A549 (cell line): Measurements from ENCODE around the gene GLRX3. TPM values are rescaled to one million over a fixed set of nuclear protein-coding genes. Genes with fewer than 3 reads are reported as not detected.
A peak's percentile ranks its signal among the peaks of the same experiment; 100 is the strongest.

Source experiments
- ATAC-seq, 2 experiments: fragments of 200-7000 bp in 1 of 2; fragments of >200 bp in 1 of 2; cut with Nextera tagmentation in 1 of 2; cut with Tn5 transposase in 1 of 2; 3 replicates each; pipeline versions ENCODE4 v1.8.0 to v1.9.1; 2018 to 2020; ENCODE audit warnings: mild to moderate bottlenecking in 1 of 2, moderate library complexity in 1 of 2
- CTCF ChIA-PET: fragments of 300-600 bp; sonication (Branson Sonifier 250); formaldehyde crosslinking; extraction: SDS; loops from one replicate; lab custom pipeline; 2021; ENCODE audit warnings: antibody characterized with exemption, inconsistent platforms; lab: Yijun Ruan, JAX
- POLR2A ChIA-PET: fragments of 350-600 bp; formaldehyde crosslinking; extraction: SDS; loops from one replicate; lab custom pipeline; 2021; ENCODE audit warnings: antibody characterized with exemption, inconsistent platforms; lab: Yijun Ruan, JAX
- DNase-seq, 2 experiments: peaks; one replicate each; pipeline versions ENCODE4 v3.0.0 to v3.0.0-alpha.2; 2011 to 2016; ENCODE audit warnings: low read depth in 1 of 2, low spot score in 1 of 2
- FAIRE-seq: peaks from 2 replicates; lab custom pipeline; 2011; peaks lifted over from hg19 to GRCh38; lab: Jason Lieb, UNC
- H3K27ac ChIP-seq, 2 experiments: fragments of >200 bp; sonication (Bioruptor Twin); formaldehyde crosslinking; 3 replicates each; pipeline ENCODE4 v1.5.1; 2016 to 2017
- H3K4me1 ChIP-seq: fragments of >200 bp; sonication (Bioruptor Twin); formaldehyde crosslinking; 3 replicates; pipeline ENCODE4 v1.6.1; 2016
- H3K4me2 ChIP-seq: fragments of >200 bp; sonication (Bioruptor Twin); formaldehyde crosslinking; 3 replicates; pipeline ENCODE4 v1.6.1; 2016
- H3K4me3 ChIP-seq: fragments of >200 bp; sonication (Bioruptor Twin); formaldehyde crosslinking; 3 replicates; pipeline ENCODE4 v1.5.1; 2016
- H3K9me3 ChIP-seq: fragments of >200 bp; sonication (Bioruptor Twin); formaldehyde crosslinking; 3 replicates; pipeline ENCODE4 v1.6.1; 2016
- CBX8 ChIP-seq: fragments of 200-600 bp; sonication (generic); IDR thresholded peaks from 2 replicates; pipeline ENCODE4 v1.6.1; 2016
- CHD2 ChIP-seq: fragments of 150-350 bp; IDR thresholded peaks from 2 replicates; pipeline ENCODE4 v1.6.1; 2014; ENCODE audit warnings: low read length; ENCODE audit not compliant: partially characterized antibody
- EHF ChIP-seq: fragments of 250-450 bp; sonication (Bioruptor Pico); IDR thresholded peaks from 2 replicates; pipeline ENCODE4 v1.5.0; 2020; ENCODE audit warnings: mild to moderate bottlenecking
- EHMT2 ChIP-seq: fragments of 200-600 bp; sonication (generic); IDR thresholded peaks from 2 replicates; pipeline ENCODE4 v1.6.1; 2016; ENCODE audit warnings: antibody characterized with exemption, low read depth, mild to moderate bottlenecking, moderate library complexity
- HES2 ChIP-seq: fragments of >200 bp; sonication (Bioruptor Twin); formaldehyde crosslinking; IDR thresholded peaks from 2 replicates; pipeline ENCODE4 v1.6.1; 2016
- JUNB ChIP-seq: fragments of >200 bp; sonication (Bioruptor Twin); formaldehyde crosslinking; IDR thresholded peaks from 2 replicates; pipeline ENCODE4 v1.6.1; 2016
- MAX ChIP-seq: IDR thresholded peaks from 2 replicates; pipeline ENCODE4 v1.6.1; 2012
- MAZ ChIP-seq: fragments of 150-350 bp; IDR thresholded peaks from 2 replicates; pipeline ENCODE4 v1.6.1; 2014; ENCODE audit warnings: antibody characterized with exemption, low read depth, low read length, borderline replicate concordance
- MYC ChIP-seq: IDR thresholded peaks from 2 replicates; pipeline ENCODE4 v1.6.1; 2012; ENCODE audit warnings: mild to moderate bottlenecking, inconsistent platforms, low read length, improper control_type of control experiment, borderline replicate concordance
- NFE2L2 ChIP-seq: fragments of 150-350 bp; conservative IDR thresholded peaks from 2 replicates; pipeline ENCODE4 v1.6.1; 2014; ENCODE audit warnings: low read length
- POLR2A ChIP-seq: IDR thresholded peaks from 2 replicates; pipeline ENCODE4 v1.6.1; 2012; ENCODE audit warnings: mild to moderate bottlenecking, low read length
- RAD21 ChIP-seq, 2 experiments: fragments of >200 bp in 1 of 2; sonication (Bioruptor Twin) in 1 of 2; formaldehyde crosslinking in 1 of 2; IDR thresholded peaks in 1 of 2; conservative IDR thresholded peaks in 1 of 2; 2 replicates in 1 of 2; 3 replicates in 1 of 2; pipeline ENCODE4 v1.6.1; 2012 to 2018; ENCODE audit warnings: inconsistent platforms in 1 of 2
- RARB ChIP-seq: fragments of 250-450 bp; sonication (Bioruptor Pico); IDR thresholded peaks from 2 replicates; pipeline ENCODE4 v1.8.0; 2021; ENCODE audit warnings: mild to moderate bottlenecking, moderate library complexity
- SMC3 ChIP-seq: fragments of >200 bp; sonication (Bioruptor Twin); formaldehyde crosslinking; IDR thresholded peaks from 3 replicates; pipeline ENCODE4 v1.6.1; 2018; ENCODE audit warnings: inconsistent platforms
- TP53 ChIP-seq: fragments of 250-450 bp; sonication (Bioruptor Pico); IDR thresholded peaks from 2 replicates; pipeline ENCODE4 v1.5.0; 2021; ENCODE audit warnings: mild to moderate bottlenecking, moderate library complexity
- USF2 ChIP-seq: fragments of 450-650 bp; IDR thresholded peaks from 2 replicates; pipeline ENCODE4 v1.6.1; 2014; ENCODE audit warnings: antibody characterized with exemption
- WGBS: methylation state at CpG from one replicate; pipeline ENCODE4 v1.1.6; 2017; ENCODE audit errors: missing lambda C conversion rate; 5-methylcytosine and 5-hydroxymethylcytosine counted together
- polyA plus RNA-seq, 4 experiments: library from polyadenylated mRNA; depleted of rRNA in 3 of 4; stranded (reverse); fragments of >200 nt; fragmentation: RNase III in 1 of 4; extraction: RNeasy Plus Mini Kit Qiagen cat#74134 plus additional on column Dnase treatment in 1 of 4; gene quantifications; 2 replicates in 3 of 4; 3 replicates in 1 of 4; pipeline ENCODE4 v1.2.3, GENCODE V29; 2011 to 2017
- TF ChIP-seq, protein P1 (sequence below): fragments of 250-450 bp; sonication (Bioruptor Pico); IDR thresholded peaks from 2 replicates; pipeline ENCODE4 v1.5.0; 2021; ENCODE audit warnings: mild to moderate bottlenecking, moderate library complexity, borderline replicate concordance
- TF ChIP-seq, protein P2 (sequence below): fragments of >200 bp; sonication (Bioruptor Twin); formaldehyde crosslinking; IDR thresholded peaks from 3 replicates; pipeline ENCODE4 v1.5.1; 2016
- TF ChIP-seq, protein P3 (sequence below): fragments of 200-600 bp; sonication (generic); IDR thresholded peaks from 2 replicates; pipeline ENCODE4 v1.6.1; 2016; ENCODE audit warnings: antibody characterized with exemption, mild to moderate bottlenecking, moderate library complexity

GLRX3 gene
- polyA plus RNA-seq, 2 of the 4 experiments (the other 2 are of a cell fraction): 153 to 219 TPM

- ChIA-PET POLR2A (interaction anchor here (0.5 to 2.9 kb wide), 10 partner anchors 10 to 138 kb away, joined by 3 to 188 read pairs (median 6); partner anchors contain the start of gene GLRX3), CTCF (interaction anchor here (0.6 to 3.2 kb wide), 17 partner anchors 10 to 1880 kb away, joined by 3 to 36 read pairs (median 5); partner anchors contain the start of gene GLRX3)
- DNase-seq: no peak
- no peak for TF ChIP-seq MAZ
- TF ChIP-seq EHF (CRISPR knock-in tag): no peak
- TF ChIP-seq TP53 (CRISPR knock-in tag): no peak
- no peak for TF ChIP-seq RARB
- TF ChIP-seq EHMT2: no peak
- Histone ChIP-seq H3K4me3 (peak overlapping the region; percentile 78), H3K27ac (peak overlapping the region in 1 of 2 experiments; percentile 94; a peak in 3 of 6 replicates), H3K4me2 (peak overlapping the region; percentile 88), H3K4me1 (peaks cover 13% of the 10 kb centered on the region; the same call in 2 of the 3 replicates), H3K9me3 (no peaks in the 10 kb centered on the region)
- no peak for FAIRE-seq
- no peak for ATAC-seq
- 60% methylated on average over 6 of the region's 6 CpGs for WGBS
Measured at GRCh38 chr10:130108934-130109604, 27.1 kb upstream of the GLRX3 start.

DNA sequence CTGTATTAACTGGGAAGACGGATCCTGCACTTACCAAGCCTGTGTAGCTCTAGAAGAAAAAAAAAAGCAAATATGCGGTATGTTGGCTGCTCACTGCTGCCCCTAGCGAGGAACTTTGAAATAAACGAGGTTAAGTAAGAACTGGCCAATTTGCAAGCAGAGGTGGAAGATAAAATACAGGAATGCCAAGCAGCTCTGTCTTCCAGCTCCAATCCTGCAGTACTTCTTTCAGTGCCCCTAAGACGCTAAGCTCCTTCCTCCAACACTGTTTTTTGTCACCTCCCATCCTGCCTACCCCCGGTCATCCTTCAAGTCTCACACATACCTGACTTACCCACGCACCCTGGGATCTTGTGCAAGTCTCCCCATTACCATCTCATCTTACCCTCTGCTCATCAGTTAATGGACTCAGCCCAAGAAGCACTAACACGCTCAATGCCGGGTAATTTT lies 26.4 kb upstream of the GLRX3 start:
- Histone ChIP-seq H3K4me3 (peak overlapping the region; percentile 78), H3K9me3 (no peaks in the 10 kb centered on the region), H3K4me1 (peaks cover 13% of the 10 kb centered on the region; the same call in 2 of the 3 replicates), H3K4me2 (peak overlapping the region; percentile 88), H3K27ac (peak overlapping the region; percentile 94 to 95)
- whole genome bisulfite sequencing: 1% methylated on average over 9 of the region's 9 CpGs
- DNase-seq (peak; percentile 58 to 85), FAIRE-seq (no peak), ATAC-seq (peak; percentile 8 to 13)
- TF ChIP-seq SMC3 (peak; percentile 25; the same call in 1 of the 3 replicates), MAX (no peak), RAD21 (conservative IDR thresholded peaks at IDR 0.05 in 1 of 2, IDR thresholded peaks at IDR 0.05 in 1 of 2) (peak in 1 of 2 experiments; percentile 41; a peak in 2 of 5 replicates)
- TF ChIP-seq, protein P1, sequence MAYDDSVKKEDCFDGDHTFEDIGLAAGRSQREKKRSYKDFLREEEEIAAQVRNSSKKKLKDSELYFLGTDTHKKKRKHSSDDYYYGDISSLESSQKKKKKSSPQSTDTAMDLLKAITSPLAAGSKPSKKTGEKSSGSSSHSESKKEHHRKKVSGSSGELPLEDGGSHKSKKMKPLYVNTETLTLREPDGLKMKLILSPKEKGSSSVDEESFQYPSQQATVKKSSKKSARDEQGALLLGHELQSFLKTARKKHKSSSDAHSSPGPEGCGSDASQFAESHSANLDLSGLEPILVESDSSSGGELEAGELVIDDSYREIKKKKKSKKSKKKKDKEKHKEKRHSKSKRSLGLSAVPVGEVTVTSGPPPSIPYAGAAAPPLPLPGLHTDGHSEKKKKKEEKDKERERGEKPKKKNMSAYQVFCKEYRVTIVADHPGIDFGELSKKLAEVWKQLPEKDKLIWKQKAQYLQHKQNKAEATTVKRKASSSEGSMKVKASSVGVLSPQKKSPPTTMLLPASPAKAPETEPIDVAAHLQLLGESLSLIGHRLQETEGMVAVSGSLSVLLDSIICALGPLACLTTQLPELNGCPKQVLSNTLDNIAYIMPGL (CRISPR knock-in tag): no peak
- TF ChIP-seq, protein P2, sequence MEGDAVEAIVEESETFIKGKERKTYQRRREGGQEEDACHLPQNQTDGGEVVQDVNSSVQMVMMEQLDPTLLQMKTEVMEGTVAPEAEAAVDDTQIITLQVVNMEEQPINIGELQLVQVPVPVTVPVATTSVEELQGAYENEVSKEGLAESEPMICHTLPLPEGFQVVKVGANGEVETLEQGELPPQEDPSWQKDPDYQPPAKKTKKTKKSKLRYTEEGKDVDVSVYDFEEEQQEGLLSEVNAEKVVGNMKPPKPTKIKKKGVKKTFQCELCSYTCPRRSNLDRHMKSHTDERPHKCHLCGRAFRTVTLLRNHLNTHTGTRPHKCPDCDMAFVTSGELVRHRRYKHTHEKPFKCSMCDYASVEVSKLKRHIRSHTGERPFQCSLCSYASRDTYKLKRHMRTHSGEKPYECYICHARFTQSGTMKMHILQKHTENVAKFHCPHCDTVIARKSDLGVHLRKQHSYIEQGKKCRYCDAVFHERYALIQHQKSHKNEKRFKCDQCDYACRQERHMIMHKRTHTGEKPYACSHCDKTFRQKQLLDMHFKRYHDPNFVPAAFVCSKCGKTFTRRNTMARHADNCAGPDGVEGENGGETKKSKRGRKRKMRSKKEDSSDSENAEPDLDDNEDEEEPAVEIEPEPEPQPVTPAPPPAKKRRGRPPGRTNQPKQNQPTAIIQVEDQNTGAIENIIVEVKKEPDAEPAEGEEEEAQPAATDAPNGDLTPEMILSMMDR: peak; percentile 71
- POLR2A ChIA-PET: interaction anchor here (0.5 to 2.9 kb wide), 26 partner anchors 8 to 1956 kb away, joined by 3 to 188 read pairs (median 3); partner anchors contain the start of genes GLRX3 and JAKMIP3
- CTCF ChIA-PET: interaction anchor here (0.6 to 3.2 kb wide), 23 partner anchors 9 to 1880 kb away, joined by 3 to 36 read pairs (median 4); partner anchors contain the start of gene GLRX3

- DNase-seq: peak; percentile 91 to 98
- Histone ChIP-seq H3K4me3 (peak within 1 kb of the TSS; percentile 78), H3K4me2 (peak within 1 kb of the TSS; percentile 88), H3K27ac (peak within 1 kb of the TSS; percentile 94 to 95), H3K9me3 (no peaks in the 10 kb centered on the region), H3K4me1 (peaks cover 13% of the 10 kb centered on the region; the same call in 2 of the 3 replicates)
- peak; percentile 92 for ATAC-seq
- ChIA-PET POLR2A (interaction anchor here (0.6 to 2.9 kb wide), 29 partner anchors 9 to 1955 kb away, joined by 3 to 188 read pairs (median 3); partner anchors contain the start of genes GLRX3 and JAKMIP3), CTCF (interaction anchor here (0.6 to 3.2 kb wide), 24 partner anchors 10 to 1881 kb away, joined by 3 to 36 read pairs (median 4); partner anchors contain the start of gene GLRX3)
- under 1% methylated on average over 21 of the region's 71 CpGs for WGBS
- peak; percentile 32 for FAIRE-seq
- TF ChIP-seq CBX8: no peak
- TF ChIP-seq POLR2A: peak; percentile 94
- no peak for TF ChIP-seq JUNB
- peak; percentile 76; the same call in 1 of the 2 replicates for TF ChIP-seq MYC
- TF ChIP-seq CHD2: peak; percentile 74
- TF ChIP-seq, protein P3, sequence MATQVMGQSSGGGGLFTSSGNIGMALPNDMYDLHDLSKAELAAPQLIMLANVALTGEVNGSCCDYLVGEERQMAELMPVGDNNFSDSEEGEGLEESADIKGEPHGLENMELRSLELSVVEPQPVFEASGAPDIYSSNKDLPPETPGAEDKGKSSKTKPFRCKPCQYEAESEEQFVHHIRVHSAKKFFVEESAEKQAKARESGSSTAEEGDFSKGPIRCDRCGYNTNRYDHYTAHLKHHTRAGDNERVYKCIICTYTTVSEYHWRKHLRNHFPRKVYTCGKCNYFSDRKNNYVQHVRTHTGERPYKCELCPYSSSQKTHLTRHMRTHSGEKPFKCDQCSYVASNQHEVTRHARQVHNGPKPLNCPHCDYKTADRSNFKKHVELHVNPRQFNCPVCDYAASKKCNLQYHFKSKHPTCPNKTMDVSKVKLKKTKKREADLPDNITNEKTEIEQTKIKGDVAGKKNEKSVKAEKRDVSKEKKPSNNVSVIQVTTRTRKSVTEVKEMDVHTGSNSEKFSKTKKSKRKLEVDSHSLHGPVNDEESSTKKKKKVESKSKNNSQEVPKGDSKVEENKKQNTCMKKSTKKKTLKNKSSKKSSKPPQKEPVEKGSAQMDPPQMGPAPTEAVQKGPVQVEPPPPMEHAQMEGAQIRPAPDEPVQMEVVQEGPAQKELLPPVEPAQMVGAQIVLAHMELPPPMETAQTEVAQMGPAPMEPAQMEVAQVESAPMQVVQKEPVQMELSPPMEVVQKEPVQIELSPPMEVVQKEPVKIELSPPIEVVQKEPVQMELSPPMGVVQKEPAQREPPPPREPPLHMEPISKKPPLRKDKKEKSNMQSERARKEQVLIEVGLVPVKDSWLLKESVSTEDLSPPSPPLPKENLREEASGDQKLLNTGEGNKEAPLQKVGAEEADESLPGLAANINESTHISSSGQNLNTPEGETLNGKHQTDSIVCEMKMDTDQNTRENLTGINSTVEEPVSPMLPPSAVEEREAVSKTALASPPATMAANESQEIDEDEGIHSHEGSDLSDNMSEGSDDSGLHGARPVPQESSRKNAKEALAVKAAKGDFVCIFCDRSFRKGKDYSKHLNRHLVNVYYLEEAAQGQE: peak; percentile 72
- TF ChIP-seq NFE2L2: no peak
- TF ChIP-seq HES2: no peak
- TF ChIP-seq USF2: peak; percentile 66
Measured at GRCh38 chr10:130110246-130111112, 25.7 kb upstream of the GLRX3 start, which contains the start of gene C10orf143. TSS of gene C10orf143 (minus strand) at chr10:130110830. CDS start at chr10:130110772, 58 bp downstream.
